ENCODE data around the gene MAGEA4.
A peak's percentile ranks its signal among the peaks of the same experiment; 100 is the strongest.

Gene MAGEA4

DNA sequence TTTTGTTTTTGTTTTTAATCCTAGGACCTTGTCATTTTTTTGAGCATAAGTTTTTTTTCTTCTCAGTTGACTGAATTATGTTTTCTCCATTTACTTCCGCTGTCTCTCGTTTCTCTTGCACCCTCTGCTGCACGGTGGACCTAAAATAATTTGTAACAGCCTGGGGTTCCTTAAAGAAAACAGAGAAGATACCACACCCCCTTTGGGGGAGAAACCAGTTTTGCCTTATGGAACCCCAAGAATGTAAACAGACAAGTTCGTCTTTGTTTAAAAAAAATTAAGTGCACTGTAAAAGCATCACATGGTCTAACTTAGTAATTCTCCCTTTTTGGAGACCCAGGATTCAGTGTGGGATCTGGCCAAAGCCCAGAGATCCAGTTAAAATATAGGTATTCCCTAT lies 32.8 kb upstream of the MAGEA4 start:
- H3K4me3 ChIP-seq (ENCODE audit: low read length) = no peak overlapping the region
- no peak for DNase-seq (ENCODE audit: low read depth)
- TF ChIP-seq, protein P1, sequence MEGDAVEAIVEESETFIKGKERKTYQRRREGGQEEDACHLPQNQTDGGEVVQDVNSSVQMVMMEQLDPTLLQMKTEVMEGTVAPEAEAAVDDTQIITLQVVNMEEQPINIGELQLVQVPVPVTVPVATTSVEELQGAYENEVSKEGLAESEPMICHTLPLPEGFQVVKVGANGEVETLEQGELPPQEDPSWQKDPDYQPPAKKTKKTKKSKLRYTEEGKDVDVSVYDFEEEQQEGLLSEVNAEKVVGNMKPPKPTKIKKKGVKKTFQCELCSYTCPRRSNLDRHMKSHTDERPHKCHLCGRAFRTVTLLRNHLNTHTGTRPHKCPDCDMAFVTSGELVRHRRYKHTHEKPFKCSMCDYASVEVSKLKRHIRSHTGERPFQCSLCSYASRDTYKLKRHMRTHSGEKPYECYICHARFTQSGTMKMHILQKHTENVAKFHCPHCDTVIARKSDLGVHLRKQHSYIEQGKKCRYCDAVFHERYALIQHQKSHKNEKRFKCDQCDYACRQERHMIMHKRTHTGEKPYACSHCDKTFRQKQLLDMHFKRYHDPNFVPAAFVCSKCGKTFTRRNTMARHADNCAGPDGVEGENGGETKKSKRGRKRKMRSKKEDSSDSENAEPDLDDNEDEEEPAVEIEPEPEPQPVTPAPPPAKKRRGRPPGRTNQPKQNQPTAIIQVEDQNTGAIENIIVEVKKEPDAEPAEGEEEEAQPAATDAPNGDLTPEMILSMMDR (IDR thresholded peaks at IDR 0.05; ENCODE audit: insufficient read depth, low read depth, low read length, missing control alignments) = no peak

DNA sequence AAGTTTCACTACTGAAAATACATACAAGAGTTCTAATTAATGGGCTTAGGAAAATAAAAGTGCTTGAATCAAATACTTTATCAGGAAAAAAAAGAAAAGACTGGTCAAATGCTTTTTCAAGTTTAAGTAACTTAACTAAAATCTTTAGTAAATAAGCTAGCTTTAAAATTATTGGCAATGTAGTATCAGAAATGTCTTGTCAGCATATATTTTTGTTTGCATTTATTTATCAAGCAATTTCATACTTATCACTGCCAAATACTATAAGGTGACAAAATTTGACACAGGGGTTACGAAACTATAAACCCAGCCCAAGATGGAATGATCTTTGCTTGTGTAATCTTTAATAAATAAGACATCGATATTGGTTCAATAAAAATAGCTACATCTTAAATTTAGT lies 31.8 kb upstream of the MAGEA4 start:
- H3K4me3 ChIP-seq (ENCODE audit: low read length) = no peak overlapping the region
- TF ChIP-seq, protein P1 (IDR thresholded peaks at IDR 0.05; ENCODE audit: insufficient read depth, low read depth, low read length, missing control alignments) = no peak
- no peak for DNase-seq (ENCODE audit: low read depth)

DNA sequence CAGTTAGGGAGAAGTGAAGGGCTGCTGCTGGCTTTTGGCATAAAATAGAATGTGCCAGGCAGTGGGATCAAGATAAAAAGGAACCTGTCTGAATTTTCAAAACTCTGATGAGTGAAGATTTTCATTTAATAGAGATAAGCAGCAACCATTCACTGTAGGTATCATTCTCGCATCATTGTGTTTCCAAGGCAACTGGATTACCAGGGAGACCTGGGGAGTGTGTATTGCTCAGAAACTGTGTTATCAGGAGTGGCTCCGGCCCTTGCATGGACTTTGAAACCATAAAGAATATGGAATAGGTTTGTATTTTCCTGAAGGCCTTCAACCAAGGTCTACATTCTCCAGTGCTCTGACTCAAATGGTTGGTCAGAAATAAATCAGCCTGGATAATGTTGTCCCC lies 23.3 kb upstream of the MAGEA4 start:
- H3K4me3 ChIP-seq (ENCODE audit: low read length) = no peak overlapping the region
- no peak for DNase-seq (ENCODE audit: low read depth)
- TF ChIP-seq, protein P1 (IDR thresholded peaks at IDR 0.05; ENCODE audit: insufficient read depth, low read depth, low read length, missing control alignments) = no peak

DNA sequence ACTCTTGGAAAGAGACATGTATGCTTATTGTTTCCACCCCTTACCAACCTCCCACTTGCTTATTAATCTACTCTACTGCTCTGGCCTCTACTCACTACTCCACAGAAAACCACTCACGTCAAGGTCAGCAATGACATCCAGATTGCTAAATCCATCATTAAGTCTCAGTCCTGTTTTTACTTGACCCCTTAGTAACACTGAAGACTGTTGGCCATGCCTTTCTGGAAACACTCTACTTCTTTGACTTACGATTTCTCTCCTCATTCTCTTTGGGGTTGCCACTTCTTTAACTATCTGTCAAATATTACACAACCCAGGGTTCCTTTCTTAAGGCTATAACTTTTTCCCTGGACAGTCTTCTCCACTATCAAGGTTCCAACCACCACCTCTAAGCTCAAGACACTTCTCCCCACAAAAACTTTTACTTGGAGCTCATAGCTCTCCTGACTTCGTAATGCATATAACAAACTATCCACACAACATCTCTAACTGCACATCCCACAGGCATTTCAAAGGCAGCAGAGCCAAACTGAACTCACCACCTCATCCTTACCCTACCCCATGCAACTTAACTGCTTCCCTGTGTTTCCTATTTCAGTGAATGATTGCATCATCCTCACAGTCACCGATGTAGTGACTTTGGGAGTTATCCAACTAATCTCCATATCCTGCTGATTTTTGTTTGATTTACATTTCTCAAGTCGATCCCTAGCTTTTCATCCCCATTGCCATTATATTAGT lies 15.8 kb upstream of the MAGEA4 start:
- TF ChIP-seq, protein P1 (IDR thresholded peaks at IDR 0.05; ENCODE audit: insufficient read depth, low read depth, low read length, missing control alignments) = no peak
- peak; percentile 24 for DNase-seq (ENCODE audit: low read depth)
- H3K4me3 ChIP-seq (ENCODE audit: low read length) = no peak overlapping the region

DNA sequence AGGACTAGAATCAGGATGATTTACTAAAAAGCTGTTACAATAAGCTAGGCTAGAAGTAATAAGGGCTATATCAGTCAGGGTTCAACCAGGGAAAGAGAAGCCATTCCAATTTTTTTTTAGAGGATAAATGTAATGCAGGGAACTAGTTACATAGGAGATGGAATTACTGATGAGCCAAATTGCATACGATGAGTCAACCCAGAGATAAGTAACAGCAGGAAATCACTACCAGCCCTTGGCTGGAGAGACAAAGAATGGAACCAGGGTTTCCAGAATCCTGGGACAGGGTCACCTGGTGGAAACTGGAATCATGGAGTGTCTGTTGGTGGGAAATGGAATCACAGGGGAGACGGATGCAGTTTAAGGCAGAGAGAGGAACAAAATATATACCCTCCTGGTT lies 13.1 kb upstream of the MAGEA4 start:
- TF ChIP-seq, protein P1 (IDR thresholded peaks at IDR 0.05; ENCODE audit: insufficient read depth, low read depth, low read length, missing control alignments) = no peak
- no peak overlapping the region for H3K4me3 ChIP-seq (ENCODE audit: low read length)
- peak; percentile 9 for DNase-seq (ENCODE audit: low read depth)

DNA sequence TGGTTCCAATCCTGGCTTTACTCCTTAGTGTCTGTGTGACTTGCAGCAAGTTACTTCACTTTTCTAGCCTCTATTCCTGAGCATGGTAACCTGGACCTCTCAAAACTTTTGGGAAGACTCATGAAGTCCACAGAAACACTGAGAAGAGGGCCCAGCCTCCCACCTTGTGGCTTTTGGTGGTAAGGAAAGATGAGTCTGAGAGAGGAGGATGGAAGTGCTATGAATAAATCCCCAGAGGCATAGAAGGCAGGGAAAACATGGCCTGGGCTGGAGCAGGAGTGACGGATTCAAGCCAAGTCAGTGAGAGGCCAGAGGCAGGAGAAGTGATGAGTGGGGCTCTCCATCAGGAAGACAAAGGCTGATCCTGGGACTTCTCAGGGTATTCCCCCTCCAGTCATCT lies 10.9 kb upstream of the MAGEA4 start:
- TF ChIP-seq, protein P1 (IDR thresholded peaks at IDR 0.05; ENCODE audit: insufficient read depth, low read depth, low read length, missing control alignments) = no peak
- DNase-seq (ENCODE audit: low read depth) = no peak
- no peak overlapping the region for H3K4me3 ChIP-seq (ENCODE audit: low read length)

All from epithelial cell of esophagus (primary cell).